Karpas-422 (cell line): ENCODE measurements around the gene ARMC3. TPM values are rescaled to one million over a fixed set of nuclear protein-coding genes. Genes with fewer than 3 reads are reported as not detected.

ENCODE experiments used
- DNase-seq: peaks from one replicate; pipeline ENCODE4 v3.0.0-alpha.2; 2015
- H2AFZ ChIP-seq: fragments of 200-600 bp; sonication (generic); 2 replicates; pipeline ENCODE4 v1.6.1; 2014; ENCODE audit warnings: antibody characterized with exemption, low read length, mixed read lengths
- H3K27ac ChIP-seq: fragments of 200-600 bp; sonication (generic); 2 replicates; pipeline ENCODE4 v1.5.1; 2014; ENCODE audit warnings: mild to moderate bottlenecking, low read length, moderate library complexity
- H3K27me3 ChIP-seq: fragments of 200-600 bp; sonication (generic); 2 replicates; pipeline ENCODE4 v1.6.1; 2014; ENCODE audit warnings: low read length, mixed read lengths
- H3K36me3 ChIP-seq: fragments of 200-600 bp; sonication (generic); 2 replicates; pipeline ENCODE4 v1.6.1; 2014; ENCODE audit warnings: low read length, mixed read lengths; ENCODE audit not compliant: insufficient read depth
- H3K4me1 ChIP-seq: fragments of 200-600 bp; sonication (generic); 2 replicates; pipeline ENCODE4 v1.6.1; 2014; ENCODE audit warnings: mild to moderate bottlenecking, low read length, mixed read lengths
- H3K4me2 ChIP-seq: fragments of 200-600 bp; sonication (generic); 2 replicates; pipeline ENCODE4 v1.6.1; 2014; ENCODE audit warnings: low read length, low read depth, mild to moderate bottlenecking; ENCODE audit not compliant: poor library complexity, severe bottlenecking
- H3K4me3 ChIP-seq: fragments of 200-600 bp; sonication (generic); 2 replicates; pipeline ENCODE4 v1.5.1; 2014; ENCODE audit warnings: mild to moderate bottlenecking, antibody characterized with exemption, low read length, mixed read lengths
- H3K79me2 ChIP-seq: fragments of 200-600 bp; sonication (generic); 2 replicates; pipeline ENCODE4 v1.6.1; 2014; ENCODE audit warnings: mild to moderate bottlenecking, low read length, mixed read lengths
- H3K9ac ChIP-seq: fragments of 200-600 bp; sonication (generic); 2 replicates; pipeline ENCODE4 v1.6.0; 2014; ENCODE audit warnings: low read length
- H3K9me2 ChIP-seq: fragments of 200-600 bp; sonication (generic), shearing (Covaris generic); replicated peaks from 2 replicates; pipeline ENCODE4 v1.6.0; 2014; ENCODE audit warnings: mild to moderate bottlenecking, low read length, moderate library complexity; ENCODE audit not compliant: insufficient read depth
- H3K9me3 ChIP-seq: fragments of 300-700, 200-600 bp; sonication (generic); 2 replicates; pipeline ENCODE4 v1.6.1; 2014; ENCODE audit warnings: low read length, mixed read lengths
- H4K20me1 ChIP-seq: fragments of 200-600 bp; sonication (generic); 2 replicates; pipeline ENCODE4 v1.6.1; 2014; ENCODE audit warnings: mild to moderate bottlenecking, antibody characterized with exemption, low read length, low read depth; ENCODE audit not compliant: insufficient read depth
- total RNA-seq: library from RNA; depleted of rRNA; stranded (reverse); fragments of >200 nt; shearing (Covaris generic); gene quantifications from 2 replicates; pipeline ENCODE4 v1.2.3, GENCODE V29; 2014; ENCODE audit warnings: low replicate concordance

Gene ARMC3
- total RNA-seq, 1 experiment from 2014 or later, result not detected

GRCh38 chr10:22934726-22935125, 6.9 kb downstream of the ARMC3 start:
- Histone ChIP-seq H3K4me3 (no peak overlapping the region), H3K4me1 (peaks cover 16% of the 10 kb centered on the region), H2AFZ (no peak overlapping the region), H4K20me1 (no peaks in the 10 kb centered on the region), H3K36me3 (no peaks in the 10 kb centered on the region), H3K9ac (no peak overlapping the region), H3K27ac (no peak overlapping the region), H3K27me3 (no peaks in the 10 kb centered on the region), H3K9me3 (no peaks in the 10 kb centered on the region), H3K79me2 (no peaks in the 10 kb centered on the region), H3K9me2 (no peaks in the 10 kb centered on the region), H3K4me2 (no peak overlapping the region)
- DNase-seq, result no peak

GRCh38 chr10:22942437-22942836, 14.6 kb downstream of the ARMC3 start:
- H3K4me2 ChIP-seq, result no peak overlapping the region
- H2AFZ ChIP-seq, result no peak overlapping the region
- no peaks in the 10 kb centered on the region for H3K4me1 ChIP-seq
- no peaks in the 10 kb centered on the region for H3K36me3 ChIP-seq
- no peaks in the 10 kb centered on the region for H3K27me3 ChIP-seq
- DNase-seq, result no peak
- no peaks in the 10 kb centered on the region for H3K9me2 ChIP-seq
- no peaks in the 10 kb centered on the region for H3K9me3 ChIP-seq
- no peak overlapping the region for H3K27ac ChIP-seq
- no peak overlapping the region for H3K9ac ChIP-seq
- H3K4me3 ChIP-seq, result no peak overlapping the region
- no peaks in the 10 kb centered on the region for H3K79me2 ChIP-seq
- H4K20me1 ChIP-seq, result no peaks in the 10 kb centered on the region

GRCh38 chr10:22945934-22946673, 18.3 kb downstream of the ARMC3 start:
- no peaks in the 10 kb centered on the region for H4K20me1 ChIP-seq
- no peak overlapping the region for H3K4me3 ChIP-seq
- no peak overlapping the region for H3K27ac ChIP-seq
- DNase-seq, result no peak
- no peak overlapping the region for H2AFZ ChIP-seq
- H3K4me1 ChIP-seq, result no peaks in the 10 kb centered on the region
- H3K9me2 ChIP-seq, result no peaks in the 10 kb centered on the region
- no peaks in the 10 kb centered on the region for H3K79me2 ChIP-seq
- no peak overlapping the region for H3K4me2 ChIP-seq
- no peaks in the 10 kb centered on the region for H3K27me3 ChIP-seq
- H3K9ac ChIP-seq, result no peak overlapping the region
- no peaks in the 10 kb centered on the region for H3K9me3 ChIP-seq
- H3K36me3 ChIP-seq, result no peaks in the 10 kb centered on the region

GRCh38 chr10:22954970-22955369, 27.1 kb downstream of the ARMC3 start:
- Histone ChIP-seq H3K79me2 (no peaks in the 10 kb centered on the region), H3K4me3 (no peak overlapping the region), H3K9ac (no peak overlapping the region), H4K20me1 (no peaks in the 10 kb centered on the region), H3K4me1 (peaks cover 4% of the 10 kb centered on the region; the same call in 1 of the 2 replicates), H3K9me2 (no peaks in the 10 kb centered on the region), H3K27me3 (no peaks in the 10 kb centered on the region), H3K36me3 (no peaks in the 10 kb centered on the region), H3K9me3 (no peaks in the 10 kb centered on the region), H3K27ac (no peak overlapping the region), H2AFZ (no peak overlapping the region), H3K4me2 (no peak overlapping the region)
- DNase-seq, result no peak

- H3K9me3 ChIP-seq, result no peaks in the 10 kb centered on the region
- no peak overlapping the region for H3K4me2 ChIP-seq
- H3K27ac ChIP-seq, result no peak overlapping the region
- no peak overlapping the region for H3K4me3 ChIP-seq
- no peak overlapping the region for H3K9ac ChIP-seq
- no peaks in the 10 kb centered on the region for H3K36me3 ChIP-seq
- H3K4me1 ChIP-seq, result peaks cover 4% of the 10 kb centered on the region; the same call in 1 of the 2 replicates
- no peak overlapping the region for H2AFZ ChIP-seq
- H3K27me3 ChIP-seq, result no peaks in the 10 kb centered on the region
- H3K9me2 ChIP-seq, result no peaks in the 10 kb centered on the region
- DNase-seq, result no peak
- no peaks in the 10 kb centered on the region for H3K79me2 ChIP-seq
- 0 out of 2 replicates have a peak, but pooled peaks cover 3% of the 10 kb centered on the region for H4K20me1 ChIP-seq
These were observed 30.5 kb downstream of the ARMC3 start for GRCh38 chr10:22958338-22958737.

- Histone ChIP-seq H3K4me2 (no peak overlapping the region), H3K36me3 (no peaks in the 10 kb centered on the region), H3K9me2 (no peaks in the 10 kb centered on the region), H3K9me3 (no peaks in the 10 kb centered on the region), H3K79me2 (no peaks in the 10 kb centered on the region), H3K4me1 (no peaks in the 10 kb centered on the region), H3K4me3 (no peak overlapping the region), H4K20me1 (0 out of 2 replicates have a peak, but pooled peaks cover 3% of the 10 kb centered on the region), H3K27me3 (no peaks in the 10 kb centered on the region), H3K9ac (no peak overlapping the region), H3K27ac (no peak overlapping the region), H2AFZ (no peak overlapping the region)
- DNase-seq, result no peak
These were observed 31.4 kb downstream of the ARMC3 start for GRCh38 chr10:22959292-22959691.

GRCh38 chr10:22959950-22960349, 32.1 kb downstream of the ARMC3 start:
- H3K4me2 ChIP-seq, result no peak overlapping the region
- H2AFZ ChIP-seq, result no peak overlapping the region
- no peak for DNase-seq
- no peak overlapping the region for H3K27ac ChIP-seq
- H3K9ac ChIP-seq, result no peak overlapping the region
- H3K27me3 ChIP-seq, result no peaks in the 10 kb centered on the region
- 0 out of 2 replicates have a peak, but pooled peaks cover 3% of the 10 kb centered on the region for H4K20me1 ChIP-seq
- no peaks in the 10 kb centered on the region for H3K4me1 ChIP-seq
- H3K9me3 ChIP-seq, result no peaks in the 10 kb centered on the region
- H3K79me2 ChIP-seq, result no peaks in the 10 kb centered on the region
- no peaks in the 10 kb centered on the region for H3K36me3 ChIP-seq
- no peaks in the 10 kb centered on the region for H3K9me2 ChIP-seq
- H3K4me3 ChIP-seq, result no peak overlapping the region

- H3K27me3 ChIP-seq, result no peaks in the 10 kb centered on the region
- no peak overlapping the region for H3K4me3 ChIP-seq
- no peak overlapping the region for H3K27ac ChIP-seq
- no peak overlapping the region for H2AFZ ChIP-seq
- no peak for DNase-seq
- H3K9me3 ChIP-seq, result no peaks in the 10 kb centered on the region
- no peaks in the 10 kb centered on the region for H3K79me2 ChIP-seq
- no peak overlapping the region for H3K9ac ChIP-seq
- no peak overlapping the region for H3K4me2 ChIP-seq
- 0 out of 2 replicates have a peak, but pooled peaks cover 3% of the 10 kb centered on the region for H4K20me1 ChIP-seq
- H3K4me1 ChIP-seq, result no peaks in the 10 kb centered on the region
- no peaks in the 10 kb centered on the region for H3K9me2 ChIP-seq
- no peaks in the 10 kb centered on the region for H3K36me3 ChIP-seq
These were observed 35.0 kb downstream of the ARMC3 start for GRCh38 chr10:22962817-22963216.
